HCT116 (cell line): ENCODE data around the gene ADAMTS15. TPM values are rescaled to one million over a fixed set of nuclear protein-coding genes. Genes with fewer than 3 reads are reported as not detected.

Experiments used
- ATAC-seq: fragments of 200-7000 bp; cut with Tn5 transposase; 2 replicates; pipeline ENCODE4 v1.9.1; 2020; ENCODE audit warnings: mild to moderate bottlenecking, moderate library complexity
- BruUV-seq: library from RNA; stranded (reverse); fragments of 400-500 nt; replicated peaks from 2 replicates; lab custom pipeline; 2021; lab: Mats Ljungman, UMichigan
- CTCF ChIA-PET: fragments of 300-600 bp; sonication (Branson Sonifier 250); formaldehyde crosslinking; loops from one replicate; lab custom pipeline; 2021; ENCODE audit warnings: antibody characterized with exemption; lab: Charles Lee
- POLR2A ChIA-PET: fragments of 300-600, 350-600 bp; sonication (Branson Sonifier 250); formaldehyde crosslinking; loops from one replicate; lab custom pipeline; 2021; ENCODE audit warnings: antibody characterized with exemption; lab: Charles Lee
- RAD21 ChIA-PET, 2 experiments: fragments of 300-600 bp; sonication (Branson Sonifier 250); formaldehyde crosslinking; loops; one replicate each; lab custom pipeline; 2023; ENCODE audit warnings: low total read pairs in 2 of 2; ENCODE audit not compliant: uncharacterized antibody in 2 of 2, unreplicated experiment in 2 of 2, low non-redundant PET in 1 of 2; lab: Charles Lee
- DNase-seq: peaks from one replicate; pipeline ENCODE4 v3.0.0-alpha.2; 2010; ENCODE audit warnings: low read depth, low spot score
- H2AFZ ChIP-seq: fragments of 200-600 bp; shearing (Covaris generic), sonication (generic); 2 replicates; pipeline ENCODE4 v1.6.1; 2017; ENCODE audit warnings: low read depth, mixed run types, mixed read lengths, antibody characterized with exemption, low read length; ENCODE audit not compliant: poor library complexity, severe bottlenecking
- H3K27ac ChIP-seq: 2 replicates; pipeline ENCODE4 v1.5.1; 2012; ENCODE audit warnings: low read depth, low read length
- H3K27me3 ChIP-seq: fragments of 200-600 bp; sonication (generic); 2 replicates; pipeline ENCODE4 v1.6.1; 2016; ENCODE audit warnings: mixed run types, low read length, mixed read lengths; ENCODE audit not compliant: insufficient read depth
- H3K36me3 ChIP-seq, 2 experiments: fragments of 200-500 bp in 1 of 2; fragments of 200-600 bp in 1 of 2; sonication (Bioruptor generic) in 1 of 2; sonication (generic) in 1 of 2; 2 replicates each; pipeline versions ENCODE4 v1.5.1 to v1.6.1; 2014 to 2016; ENCODE audit warnings: low read length in 2 of 2, inconsistent platforms in 1 of 2, mixed read lengths in 1 of 2, mixed run types in 1 of 2; ENCODE audit not compliant: insufficient read depth in 2 of 2, control insufficient read depth in 1 of 2
- H3K4me1 ChIP-seq, 2 experiments: fragments of 200-600 bp in 1 of 2; sonication (generic) in 1 of 2; 2 replicates each; pipeline versions ENCODE4 v1.5.1 to v1.6.1; 2012 to 2017; ENCODE audit warnings: low read length in 2 of 2, inconsistent platforms in 1 of 2, mild to moderate bottlenecking in 1 of 2, mixed read lengths in 1 of 2, mixed run types in 1 of 2, moderate library complexity in 1 of 2; ENCODE audit not compliant: insufficient read depth in 2 of 2, control insufficient read depth in 1 of 2
- H3K4me2 ChIP-seq: fragments of 200-600 bp; sonication (generic); 2 replicates; pipeline ENCODE4 v1.6.1; 2017; ENCODE audit warnings: mixed run types, low read length, mixed read lengths
- H3K4me3 ChIP-seq, 2 experiments: fragments of 200-600 bp in 1 of 2; sonication (generic) in 1 of 2; replicated peaks in 1 of 2; 2 replicates each; pipeline ENCODE4 v1.5.1; 2011 to 2016; ENCODE audit warnings: low read length in 2 of 2, control low read depth in 1 of 2, low read depth in 1 of 2, mild to moderate bottlenecking in 1 of 2, mixed read lengths in 1 of 2, mixed run types in 1 of 2
- H3K79me2 ChIP-seq: fragments of 200-600 bp; sonication (generic); 2 replicates; pipeline ENCODE4 v1.6.1; 2017; ENCODE audit warnings: mild to moderate bottlenecking, mixed run types, low read length, moderate library complexity, mixed read lengths; ENCODE audit not compliant: insufficient read depth
- H3K9ac ChIP-seq: fragments of 200-600 bp; sonication (generic); 2 replicates; pipeline ENCODE4 v1.6.1; 2016; ENCODE audit warnings: low read length, mixed read lengths
- H3K9me2 ChIP-seq: fragments of 200-600 bp; sonication (generic), shearing (Covaris generic); 2 replicates; pipeline ENCODE4 v1.6.1; 2017; ENCODE audit warnings: mixed run types, mild to moderate bottlenecking, moderate library complexity; ENCODE audit not compliant: insufficient read depth
- H3K9me3 ChIP-seq, 2 experiments: fragments of 200-500 bp in 1 of 2; fragments of 200-600 bp in 1 of 2; sonication (Bioruptor generic) in 1 of 2; sonication (generic) in 1 of 2; 2 replicates each; pipeline ENCODE4 v1.6.1; 2014 to 2017; ENCODE audit warnings: low read length in 2 of 2, mixed read lengths in 2 of 2, inconsistent platforms in 1 of 2, low read depth in 1 of 2, mild to moderate bottlenecking in 1 of 2, mixed run types in 1 of 2, moderate library complexity in 1 of 2; ENCODE audit not compliant: control insufficient read depth in 1 of 2, insufficient read depth in 1 of 2
- H4K20me1 ChIP-seq: fragments of 200-600 bp; sonication (generic), shearing (Covaris generic); 2 replicates; pipeline ENCODE4 v1.6.1; 2017; ENCODE audit warnings: mixed run types, mild to moderate bottlenecking, moderate library complexity; ENCODE audit not compliant: insufficient read depth
- CBX3 ChIP-seq: IDR thresholded peaks from 2 replicates; pipeline ENCODE4 v1.6.1; 2012; ENCODE audit warnings: low read depth
- EGR1 ChIP-seq: IDR thresholded peaks from 2 replicates; pipeline ENCODE4 v1.6.1; 2012; ENCODE audit warnings: low read depth
- ELF1 ChIP-seq: IDR thresholded peaks from 2 replicates; pipeline ENCODE4 v1.6.1; 2012; ENCODE audit warnings: low read depth, borderline replicate concordance
- EZH2phosphoT487 ChIP-seq: fragments of 200-600 bp; IDR thresholded peaks from 2 replicates; pipeline ENCODE4 v1.6.1; 2018; ENCODE audit warnings: antibody characterized with exemption, borderline replicate concordance
- FOSL1 ChIP-seq: IDR thresholded peaks from 2 replicates; pipeline ENCODE4 v1.6.1; 2012; ENCODE audit warnings: low read depth
- JUND ChIP-seq: IDR thresholded peaks from 2 replicates; pipeline ENCODE4 v1.6.1; 2012
- POLR2A ChIP-seq: IDR thresholded peaks from 2 replicates; pipeline ENCODE4 v1.7.0; 2011; ENCODE audit warnings: borderline replicate concordance; ENCODE audit not compliant: insufficient read depth, insufficient read length; ENCODE audit errors: extremely low read depth
- RAD21 ChIP-seq: IDR thresholded peaks from 2 replicates; pipeline ENCODE4 v1.6.1; 2012; ENCODE audit warnings: low read depth, mild to moderate bottlenecking
- ZFX ChIP-seq: fragments of 450-650 bp; IDR thresholded peaks from 2 replicates; pipeline ENCODE4 v1.6.1; 2017
- ZNF274 ChIP-seq: fragments of 200-500 bp; sonication (Bioruptor generic); IDR thresholded peaks from 2 replicates; pipeline ENCODE4 v1.6.1; 2014; ENCODE audit warnings: mild to moderate bottlenecking, low read depth, low read length, inconsistent platforms
- intact Hi-C: fragments of 100-400 bp; cut with micrococcal nuclease; formaldehyde crosslinking; loops from 2 replicates; pipeline ENCODE4 v1.10.0; 2022
- total RNA-seq: library from RNA; stranded (reverse); gene quantifications from one replicate; pipeline ENCODE4 v1.2.1, GENCODE V29; 2021; ENCODE audit not compliant: unreplicated experiment
- TF ChIP-seq, protein P1 (sequence below): IDR thresholded peaks from 2 replicates; pipeline ENCODE4 v1.6.1; 2012
- TF ChIP-seq, protein P2 (sequence below): IDR thresholded peaks from 2 replicates; pipeline ENCODE4 v1.6.1; 2012
- TF ChIP-seq, protein P3 (sequence below): IDR thresholded peaks from 2 replicates; pipeline ENCODE4 v1.6.1; 2011; ENCODE audit warnings: mild to moderate bottlenecking, low read length, moderate library complexity; ENCODE audit not compliant: insufficient replicate concordance; ENCODE audit errors: extremely low read depth

ADAMTS15 gene
- total RNA-seq, 1 experiment from 2014 or later = 0.44 TPM

DNA sequence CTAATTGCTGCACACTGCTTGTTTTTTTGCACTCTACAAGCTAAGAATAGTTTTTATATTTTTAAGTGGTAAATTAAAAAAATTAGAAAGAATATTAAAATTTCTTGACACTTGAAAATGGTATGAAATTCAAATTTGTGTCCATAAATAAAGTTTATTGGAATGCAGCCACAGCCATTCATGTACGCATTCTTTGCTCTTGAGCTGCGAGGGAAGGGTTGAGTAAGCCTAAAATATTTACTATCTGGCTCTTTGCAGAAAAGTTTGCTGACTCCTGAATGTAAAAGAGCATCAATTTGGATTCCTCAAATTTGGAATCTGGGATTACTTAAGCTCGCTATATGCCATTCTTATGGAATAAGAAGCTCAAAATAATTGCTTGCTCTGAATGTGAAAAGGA is 16.6 kb upstream of the ADAMTS15 start:
- H3K79me2 ChIP-seq = no peaks in the 10 kb centered on the region
- ChIA-PET POLR2A (interaction anchor here (1.0 kb wide), 1 partner anchor 431 kb away, joined by 3 read pairs; no protein-coding TSS in a partner anchor), RAD21 (interaction anchor here (1.0 to 1.3 kb wide), 7 partner anchors 396 to 463 kb away, joined by 3 to 12 read pairs (median 4); no protein-coding TSS in a partner anchor), CTCF (interaction anchor here (1.0 to 5.8 kb wide), 14 partner anchors 10 to 478 kb away, joined by 3 to 150 read pairs (median 4); partner anchors contain the start of gene ADAMTS15)
- H2AFZ ChIP-seq = peak overlapping the region; percentile 74
- H3K36me3 ChIP-seq = no peaks in the 10 kb centered on the region
- no TSS peak for BruUV-seq
- peaks cover 15% of the 10 kb centered on the region for H3K27me3 ChIP-seq
- intact Hi-C loops = loop anchor here (1.0 to 10.0 kb wide), 5 partner anchors 218 to 1240 kb away; no protein-coding TSS in a partner anchor
- no peak overlapping the region for H3K27ac ChIP-seq
- peaks cover 0 to 3% of the 10 kb centered on the region in 2 experiments; a peak in 1 of 4 replicates for H3K4me1 ChIP-seq
- DNase-seq (no peak), ATAC-seq (no peak)
- H3K9me2 ChIP-seq = no peaks in the 10 kb centered on the region
- no peaks in the 10 kb centered on the region for H3K9me3 ChIP-seq
- no peaks in the 10 kb centered on the region for H4K20me1 ChIP-seq
- no peak overlapping the region for H3K4me2 ChIP-seq
- H3K4me3 ChIP-seq = no peak overlapping the region
- TF ChIP-seq, protein P1, sequence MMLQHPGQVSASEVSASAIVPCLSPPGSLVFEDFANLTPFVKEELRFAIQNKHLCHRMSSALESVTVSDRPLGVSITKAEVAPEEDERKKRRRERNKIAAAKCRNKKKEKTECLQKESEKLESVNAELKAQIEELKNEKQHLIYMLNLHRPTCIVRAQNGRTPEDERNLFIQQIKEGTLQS = no peak
- TF ChIP-seq, protein P2, sequence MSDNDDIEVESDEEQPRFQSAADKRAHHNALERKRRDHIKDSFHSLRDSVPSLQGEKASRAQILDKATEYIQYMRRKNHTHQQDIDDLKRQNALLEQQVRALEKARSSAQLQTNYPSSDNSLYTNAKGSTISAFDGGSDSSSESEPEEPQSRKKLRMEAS = no peak
- no peak for TF ChIP-seq JUND
- TF ChIP-seq ZNF274 = no peak
- TF ChIP-seq ELF1 = no peak
- TF ChIP-seq POLR2A = no peak
- TF ChIP-seq, protein P3, sequence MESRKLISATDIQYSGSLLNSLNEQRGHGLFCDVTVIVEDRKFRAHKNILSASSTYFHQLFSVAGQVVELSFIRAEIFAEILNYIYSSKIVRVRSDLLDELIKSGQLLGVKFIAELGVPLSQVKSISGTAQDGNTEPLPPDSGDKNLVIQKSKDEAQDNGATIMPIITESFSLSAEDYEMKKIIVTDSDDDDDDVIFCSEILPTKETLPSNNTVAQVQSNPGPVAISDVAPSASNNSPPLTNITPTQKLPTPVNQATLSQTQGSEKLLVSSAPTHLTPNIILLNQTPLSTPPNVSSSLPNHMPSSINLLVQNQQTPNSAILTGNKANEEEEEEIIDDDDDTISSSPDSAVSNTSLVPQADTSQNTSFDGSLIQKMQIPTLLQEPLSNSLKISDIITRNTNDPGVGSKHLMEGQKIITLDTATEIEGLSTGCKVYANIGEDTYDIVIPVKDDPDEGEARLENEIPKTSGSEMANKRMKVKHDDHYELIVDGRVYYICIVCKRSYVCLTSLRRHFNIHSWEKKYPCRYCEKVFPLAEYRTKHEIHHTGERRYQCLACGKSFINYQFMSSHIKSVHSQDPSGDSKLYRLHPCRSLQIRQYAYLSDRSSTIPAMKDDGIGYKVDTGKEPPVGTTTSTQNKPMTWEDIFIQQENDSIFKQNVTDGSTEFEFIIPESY = no peak
- no peak for TF ChIP-seq EZH2phosphoT487
- TF ChIP-seq FOSL1 = no peak
- no peak for TF ChIP-seq EGR1
- no peak for TF ChIP-seq CBX3
- no peak for TF ChIP-seq RAD21
- no peak for TF ChIP-seq ZFX
- H3K9ac ChIP-seq = no peak overlapping the region
